Upper lobe of left lung (tissue), 6 donors: ENCODE results near the gene FBLN2. TPM values are rescaled to one million over a fixed set of nuclear protein-coding genes. Genes with fewer than 3 reads are reported as not detected.

Experiments
- ATAC-seq, 2 donors: fragments of 200-7000 bp; cut with Tn5 transposase; one replicate each; pipeline ENCODE4 v1.9.1; 2022; ENCODE audit warnings: mild to moderate bottlenecking in 2 of 2, moderate library complexity in 2 of 2; ENCODE audit not compliant: low FRiP score in 2 of 2
- DNase-seq, 2 donors: peaks; one replicate each; pipeline ENCODE4 v3.0.0-alpha.2; 2019 to 2020
- H3K27ac ChIP-seq, 4 donors: fragments of 200-600 bp; sonication (generic); one replicate each; pipeline ENCODE4 v1.5.1; 2016 to 2019
- H3K27me3 ChIP-seq, 4 donors: fragments of 200-600 bp; sonication (generic); one replicate each; pipeline ENCODE4 v1.5.1; 2017 to 2019
- H3K36me3 ChIP-seq, 4 donors: fragments of 200-600 bp; sonication (generic); one replicate each; pipeline ENCODE4 v1.5.1; 2016 to 2019
- H3K4me1 ChIP-seq, 4 donors: fragments of 200-600 bp; sonication (generic); one replicate each; pipeline ENCODE4 v1.5.1; 2018 to 2019
- H3K4me3 ChIP-seq, 4 donors: fragments of 200-600 bp; sonication (generic); one replicate each; pipeline ENCODE4 v1.5.1; 2017 to 2019; ENCODE audit warnings: mild to moderate bottlenecking in 2 of 4, moderate library complexity in 1 of 4
- H3K9me3 ChIP-seq, 4 donors: fragments of 200-600 bp; sonication (generic); one replicate each; pipeline ENCODE4 v1.5.1; 2018 to 2019
- CTCF ChIP-seq, 6 experiments: fragments of 450-650 bp in 4 of 6; fragments of 200-600 bp in 2 of 6; sonication (generic) in 2 of 6; IDR thresholded peaks; one replicate each; pipeline ENCODE4 v1.5.1; 2016 to 2019; ENCODE audit warnings: antibody characterized with exemption in 6 of 6
- EP300 ChIP-seq, 4 donors: sonication (generic); formaldehyde crosslinking; IDR thresholded peaks; one replicate each; pipeline ENCODE4 v1.5.1; 2017; ENCODE audit warnings: antibody characterized with exemption in 4 of 4, control low read depth in 2 of 4
- POLR2A ChIP-seq, 4 donors: fragments of 450-650 bp; IDR thresholded peaks; one replicate each; pipeline ENCODE4 v1.5.1; 2016 to 2017; ENCODE audit warnings: antibody characterized with exemption in 4 of 4, mild to moderate bottlenecking in 2 of 4
- POLR2AphosphoS5 ChIP-seq, 2 donors: sonication (generic); formaldehyde crosslinking; IDR thresholded peaks; one replicate each; pipeline ENCODE4 v1.5.1; 2017; ENCODE audit warnings: antibody characterized with exemption in 2 of 2
- WGBS, 2 donors: methylation state at CpG; one replicate each; pipeline ENCODE4 v1.1.5; 2017 to 2018; 5-methylcytosine and 5-hydroxymethylcytosine counted together
- total RNA-seq, 6 donors: library from RNA; depleted of rRNA in 4 of 6; stranded (reverse); fragments of >200 nt in 4 of 6; gene quantifications; one replicate each; pipeline versions ENCODE4 v1.1.0 to v1.2.1, GENCODE V29; 2016 to 2021
- donor health status: DM: no; HTN: no; CAD: no; lungs with moderate emphysema.
- donor health status: DM: no; HTN: yes; CAD: no; lungs with severe emphysema.

FBLN2 gene
- total RNA-seq, 6 donors from 2014 or later, result 2.1 to 85.7 (median 19.5) TPM

- TF ChIP-seq POLR2AphosphoS5 (IDR thresholded peaks at IDR 0.05) (no peak), POLR2A (IDR thresholded peaks at IDR 0.05) (no peak)
- Histone ChIP-seq H3K4me1 (no peaks in the 10 kb centered on the region), H3K27me3 (no peaks in the 10 kb centered on the region), H3K9me3 (no peaks in the 10 kb centered on the region), H3K36me3 (no peaks in the 10 kb centered on the region), H3K4me3 (no peak overlapping the region), H3K27ac (no peak overlapping the region)
- no peak for ATAC-seq
- no peak for DNase-seq
- 93 to 98% methylated on average over 3 of the region's 3 CpGs for WGBS, 2 donors
These were observed 68.3 kb downstream of the FBLN2 start for GRCh38 chr3:13617097-13617738.

GRCh38 chr3:13617981-13618380 is 69.1 kb downstream of the FBLN2 start:
- TF ChIP-seq POLR2A (IDR thresholded peaks at IDR 0.05) (no peak), EP300 (IDR thresholded peaks at IDR 0.05) (no peak), CTCF (IDR thresholded peaks at IDR 0.05) (no peak)
- no peaks in the 10 kb centered on the region for H3K36me3 ChIP-seq
- no peak for ATAC-seq
- WGBS, 2 donors, result 96% methylated on average over 8 to 10 of the region's 10 CpGs
- no peak overlapping the region for H3K4me3 ChIP-seq
- H3K27me3 ChIP-seq, result no peaks in the 10 kb centered on the region
- no peak overlapping the region for H3K27ac ChIP-seq
- peaks cover 0 to 2% (median 0%) of the 10 kb centered on the region in 4 donors for H3K4me1 ChIP-seq
- no peaks in the 10 kb centered on the region for H3K9me3 ChIP-seq
- DNase-seq, result no peak

GRCh38 chr3:13618836-13619235 is 69.9 kb downstream of the FBLN2 start:
- Histone ChIP-seq H3K4me1 (peaks cover 0 to 7% (median 0%) of the 10 kb centered on the region in 4 donors), H3K4me3 (no peak overlapping the region), H3K9me3 (no peaks in the 10 kb centered on the region), H3K27ac (no peak overlapping the region), H3K27me3 (no peaks in the 10 kb centered on the region), H3K36me3 (no peaks in the 10 kb centered on the region)
- ATAC-seq (no peak), DNase-seq (no peak)
- no peak for TF ChIP-seq CTCF (IDR thresholded peaks at IDR 0.05)
- TF ChIP-seq EP300 (IDR thresholded peaks at IDR 0.05), result no peak
- TF ChIP-seq POLR2AphosphoS5 (IDR thresholded peaks at IDR 0.05), result no peak
- TF ChIP-seq POLR2A (IDR thresholded peaks at IDR 0.05), result no peak
- WGBS, 2 donors, result 93 to 100% methylated on average over 1 to 3 of the region's 3 CpGs

GRCh38 chr3:13619661-13620230 is 70.8 kb downstream of the FBLN2 start:
- whole genome bisulfite sequencing, 2 donors, result 87 to 88% methylated on average over 9 to 13 of the region's 13 CpGs
- H3K4me1 ChIP-seq, result peaks cover 0 to 7% (median 0%) of the 10 kb centered on the region in 4 donors
- no peak overlapping the region for H3K27ac ChIP-seq
- no peak for DNase-seq
- no peak for ATAC-seq
- H3K9me3 ChIP-seq, result no peaks in the 10 kb centered on the region
- no peaks in the 10 kb centered on the region for H3K36me3 ChIP-seq
- TF ChIP-seq EP300 (IDR thresholded peaks at IDR 0.05) (no peak), POLR2AphosphoS5 (IDR thresholded peaks at IDR 0.05) (no peak), POLR2A (IDR thresholded peaks at IDR 0.05) (no peak), CTCF (IDR thresholded peaks at IDR 0.05) (no peak)
- no peak overlapping the region for H3K4me3 ChIP-seq
- H3K27me3 ChIP-seq, result no peaks in the 10 kb centered on the region

GRCh38 chr3:13620281-13620680 is 71.4 kb downstream of the FBLN2 start:
- H3K9me3 ChIP-seq, result no peaks in the 10 kb centered on the region
- H3K27me3 ChIP-seq, result no peaks in the 10 kb centered on the region
- DNase-seq, result no peak
- no peak for ATAC-seq
- H3K27ac ChIP-seq, result no peak overlapping the region
- H3K36me3 ChIP-seq, result no peaks in the 10 kb centered on the region
- H3K4me3 ChIP-seq, result no peak overlapping the region
- WGBS, 2 donors, result 76 to 83% methylated on average over 2 to 4 of the region's 4 CpGs
- peaks cover 0 to 7% (median 0%) of the 10 kb centered on the region in 4 donors for H3K4me1 ChIP-seq
- no peak for TF ChIP-seq EP300 (IDR thresholded peaks at IDR 0.05)
- TF ChIP-seq CTCF (IDR thresholded peaks at IDR 0.05), result no peak
- no peak for TF ChIP-seq POLR2AphosphoS5 (IDR thresholded peaks at IDR 0.05)
- TF ChIP-seq POLR2A (IDR thresholded peaks at IDR 0.05), result no peak
